Measurements from ENCODE around the gene WRNIP1.

DNA sequence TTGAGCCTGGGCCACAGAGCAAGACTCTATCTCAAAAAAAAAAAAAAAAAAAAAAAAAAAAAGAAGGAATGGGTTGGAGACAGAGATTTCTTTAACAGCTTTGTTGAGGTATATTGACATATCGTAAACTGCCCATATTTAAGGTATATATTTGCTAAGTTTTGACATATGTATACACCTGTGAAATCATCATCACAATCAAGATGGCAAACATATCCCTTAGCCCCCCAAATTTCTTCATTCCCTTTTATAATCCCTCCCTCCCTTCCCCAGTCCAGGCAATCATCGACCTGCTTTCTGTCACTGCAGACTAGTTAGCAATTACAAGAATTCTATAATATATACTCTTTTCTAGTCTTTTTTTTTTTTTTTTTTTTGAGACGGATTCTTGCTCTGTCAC is 47.5 kb downstream of the WRNIP1 start:
- TF ChIP-seq CTCF (IDR thresholded peaks at IDR 0.05): no peak
- no peak for TF ChIP-seq EZH2phosphoT487 (IDR thresholded peaks at IDR 0.05)

Data from neural progenitor cell (in vitro differentiated cells).